Measurements from ENCODE around the gene INVS. TPM values are rescaled to one million over a fixed set of nuclear protein-coding genes. Genes with fewer than 3 reads are reported as not detected.

The INVS gene
- total and polyA plus RNA-seq, 2 of the 13 experiments (the other 11 are each of a cell fraction or from before 2014, with no cell fraction given), result 11.3 to 16.3 TPM

GRCh38 chr9:100098887-100099721, at the start of gene INVS, which contains the start of gene ERP44 (continued):
- no peak for TF ChIP-seq ZKSCAN8 (CRISPR knock-in tag; IDR thresholded peaks at IDR 0.05; ENCODE audit: borderline replicate concordance)
- TF ChIP-seq SP5 (CRISPR knock-in tag; IDR thresholded peaks at IDR 0.05; ENCODE audit: borderline replicate concordance, low read depth), result peak; percentile 37; the same call in 1 of the 2 replicates
- no peak for TF ChIP-seq ZNF282 (IDR thresholded peaks at IDR 0.05; ENCODE audit: partially characterized antibody)
- TF ChIP-seq ZNF362 (CRISPR knock-in tag; IDR thresholded peaks at IDR 0.05; ENCODE audit: borderline replicate concordance), result peak; percentile 6; the same call in 1 of the 2 replicates
- 0 out of 2 replicates have a peak, but pooled peaks have one; percentile 5 for TF ChIP-seq ZFP37 (CRISPR knock-in tag; IDR thresholded peaks at IDR 0.05; ENCODE audit: borderline replicate concordance)
- no peak for TF ChIP-seq ATM (IDR thresholded peaks at IDR 0.05; ENCODE audit: borderline replicate concordance)
- no peak for TF ChIP-seq ZNF670 (CRISPR knock-in tag; IDR thresholded peaks at IDR 0.05; ENCODE audit: borderline replicate concordance)
- TF ChIP-seq ZNF615 (CRISPR knock-in tag; IDR thresholded peaks at IDR 0.05; ENCODE audit: borderline replicate concordance), result no peak
- 0 out of 2 replicates have a peak, but pooled peaks have one; percentile 12 for TF ChIP-seq EED (CRISPR knock-in tag; IDR thresholded peaks at IDR 0.05)
- no peak for TF ChIP-seq ZNF883 (CRISPR knock-in tag; IDR thresholded peaks at IDR 0.05; ENCODE audit: not compliant biosample characterization)
- TF ChIP-seq RFXANK (CRISPR knock-in tag; IDR thresholded peaks at IDR 0.05), result no peak
- TF ChIP-seq TEAD3 (CRISPR knock-in tag; optimal IDR thresholded peaks at IDR 0.05; ENCODE audit: borderline replicate concordance), result peak; percentile 13
- peak; percentile 79 for TF ChIP-seq ATF1 (CRISPR knock-in tag; IDR thresholded peaks at IDR 0.05)
- peak; percentile 41; the same call in 1 of the 2 replicates for TF ChIP-seq MIER3 (CRISPR knock-in tag; IDR thresholded peaks at IDR 0.05; ENCODE audit: borderline replicate concordance)
- TF ChIP-seq KDM4B (CRISPR knock-in tag; IDR thresholded peaks at IDR 0.05), result no peak
- no peak for TF ChIP-seq ZFYVE20 (CRISPR knock-in tag; IDR thresholded peaks at IDR 0.05; ENCODE audit: borderline replicate concordance, low read depth)
- TF ChIP-seq ELF4 (CRISPR knock-in tag; IDR thresholded peaks at IDR 0.05; ENCODE audit: borderline replicate concordance), result peak; percentile 93
- TF ChIP-seq ZNF33A (CRISPR knock-in tag; IDR thresholded peaks at IDR 0.05; ENCODE audit: borderline replicate concordance), result no peak
- no peak for TF ChIP-seq KLF9 (CRISPR knock-in tag; IDR thresholded peaks at IDR 0.05; ENCODE audit: low read depth)
- no peak; the same call in 1 of the 2 replicates for TF ChIP-seq PITX1 (CRISPR knock-in tag; IDR thresholded peaks at IDR 0.05)
- TF ChIP-seq MXD3 (CRISPR knock-in tag; IDR thresholded peaks at IDR 0.05), result 0 out of 2 replicates have a peak, but pooled peaks have one; percentile 54
- TF ChIP-seq ZNF672 (CRISPR knock-in tag; IDR thresholded peaks at IDR 0.05), result no peak
- no peak for TF ChIP-seq ZFP41 (CRISPR knock-in tag; IDR thresholded peaks at IDR 0.05; ENCODE audit: borderline replicate concordance)
- TF ChIP-seq YEATS4 (CRISPR knock-in tag; IDR thresholded peaks at IDR 0.05; ENCODE audit: borderline replicate concordance), result peak; percentile 63
- TF ChIP-seq TGIF2 (CRISPR knock-in tag; IDR thresholded peaks at IDR 0.05), result no peak
- TF ChIP-seq DNMT3B (CRISPR knock-in tag; conservative IDR thresholded peaks at IDR 0.05), result no peak
- no peak for TF ChIP-seq BATF2 (CRISPR knock-in tag; IDR thresholded peaks at IDR 0.05)
- TF ChIP-seq NFE2 (CRISPR knock-in tag; IDR thresholded peaks at IDR 0.05), result no peak
- TF ChIP-seq ZNF484 (CRISPR knock-in tag; IDR thresholded peaks at IDR 0.05; ENCODE audit: borderline replicate concordance, low read depth), result no peak
- TF ChIP-seq HDAC6 (IDR thresholded peaks at IDR 0.05; ENCODE audit: low read depth, low read length), result no peak
- no peak for TF ChIP-seq ZNF598 (CRISPR knock-in tag; IDR thresholded peaks at IDR 0.05; ENCODE audit: borderline replicate concordance)

Measured in HepG2 (cell line).